KMS-11 (cell line): ENCODE data around the gene NCAN.

Source experiments
- H2AFZ ChIP-seq: fragments of 200-600 bp; sonication (generic); 2 replicates; pipeline ENCODE4 v1.6.1; 2016; ENCODE audit warnings: antibody characterized with exemption, mixed run types, low read depth
- H3K27ac ChIP-seq: fragments of 200-600 bp; sonication (generic); 2 replicates; pipeline ENCODE4 v1.6.1; 2016; ENCODE audit warnings: mild to moderate bottlenecking, mixed run types
- H3K27me3 ChIP-seq: fragments of 200-600 bp; sonication (generic); 2 replicates; pipeline ENCODE4 v1.6.1; 2017; ENCODE audit warnings: mild to moderate bottlenecking, low read depth, mixed run types, moderate library complexity; ENCODE audit not compliant: insufficient read depth
- H3K36me3 ChIP-seq: fragments of 200-600 bp; sonication (generic); 2 replicates; pipeline ENCODE4 v1.6.1; 2017; ENCODE audit warnings: mild to moderate bottlenecking, mixed run types; ENCODE audit not compliant: insufficient read depth
- H3K4me1 ChIP-seq: fragments of 200-600 bp; sonication (generic); 2 replicates; pipeline ENCODE4 v1.6.1; 2016; ENCODE audit warnings: mild to moderate bottlenecking, low read depth, mixed run types; ENCODE audit not compliant: poor library complexity, severe bottlenecking
- H3K4me2 ChIP-seq: fragments of 200-600 bp; sonication (generic); 2 replicates; pipeline ENCODE4 v1.7.0; 2016; ENCODE audit warnings: mild to moderate bottlenecking, mixed run types
- H3K4me3 ChIP-seq: fragments of 200-600 bp; sonication (generic); IDR thresholded peaks from 2 replicates; pipeline ENCODE4 v1.6.1; 2017; ENCODE audit warnings: low read depth, low read length, mixed read lengths; ENCODE audit not compliant: insufficient read depth
- H3K79me2 ChIP-seq: fragments of 200-600 bp; sonication (generic); 2 replicates; pipeline ENCODE4 v1.6.1; 2016; ENCODE audit warnings: low read depth, mixed run types; ENCODE audit not compliant: insufficient read depth
- H3K9ac ChIP-seq: fragments of 200-600 bp; sonication (generic); 2 replicates; pipeline ENCODE4 v1.6.1; 2016; ENCODE audit warnings: mild to moderate bottlenecking, mixed run types
- H4K20me1 ChIP-seq: fragments of 200-600 bp; sonication (generic); 2 replicates; pipeline ENCODE4 v1.6.1; 2016; ENCODE audit warnings: mild to moderate bottlenecking, mixed run types; ENCODE audit not compliant: insufficient read depth
- TF ChIP-seq, protein P1 (sequence below): fragments of 200-600 bp; sonication (generic); conservative IDR thresholded peaks from 2 replicates; pipeline ENCODE4 v1.6.1; 2017; ENCODE audit warnings: low read depth, mild to moderate bottlenecking, antibody characterized with exemption, low read length, moderate library complexity, mixed read lengths

NCAN gene

DNA sequence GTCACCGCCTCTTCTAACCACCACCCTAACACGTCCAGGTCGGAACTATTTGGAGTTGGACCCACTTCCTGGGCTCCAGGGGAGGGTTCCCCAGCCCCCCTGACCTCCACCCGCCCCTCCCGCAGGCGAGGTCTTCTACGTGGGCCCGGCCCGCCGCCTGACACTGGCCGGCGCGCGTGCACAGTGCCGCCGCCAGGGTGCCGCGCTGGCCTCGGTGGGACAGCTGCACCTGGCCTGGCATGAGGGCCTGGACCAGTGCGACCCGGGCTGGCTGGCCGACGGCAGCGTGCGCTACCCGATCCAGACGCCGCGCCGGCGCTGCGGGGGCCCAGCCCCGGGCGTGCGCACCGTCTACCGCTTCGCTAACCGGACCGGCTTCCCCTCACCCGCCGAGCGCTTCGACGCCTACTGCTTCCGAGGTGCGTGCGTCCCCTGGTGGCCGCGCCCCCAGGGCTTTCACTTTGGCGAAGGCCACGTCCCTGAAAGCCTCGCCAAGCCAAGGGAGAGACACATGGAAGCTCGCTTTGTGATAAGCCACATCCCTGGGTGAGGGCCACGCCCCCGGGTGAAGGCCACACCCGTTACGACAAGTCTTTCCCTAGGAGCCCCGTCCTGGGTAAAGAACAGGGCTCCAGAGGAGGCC, 13.2 kb downstream of the NCAN start:
- H2AFZ ChIP-seq = no peak overlapping the region
- TF ChIP-seq, protein P1, sequence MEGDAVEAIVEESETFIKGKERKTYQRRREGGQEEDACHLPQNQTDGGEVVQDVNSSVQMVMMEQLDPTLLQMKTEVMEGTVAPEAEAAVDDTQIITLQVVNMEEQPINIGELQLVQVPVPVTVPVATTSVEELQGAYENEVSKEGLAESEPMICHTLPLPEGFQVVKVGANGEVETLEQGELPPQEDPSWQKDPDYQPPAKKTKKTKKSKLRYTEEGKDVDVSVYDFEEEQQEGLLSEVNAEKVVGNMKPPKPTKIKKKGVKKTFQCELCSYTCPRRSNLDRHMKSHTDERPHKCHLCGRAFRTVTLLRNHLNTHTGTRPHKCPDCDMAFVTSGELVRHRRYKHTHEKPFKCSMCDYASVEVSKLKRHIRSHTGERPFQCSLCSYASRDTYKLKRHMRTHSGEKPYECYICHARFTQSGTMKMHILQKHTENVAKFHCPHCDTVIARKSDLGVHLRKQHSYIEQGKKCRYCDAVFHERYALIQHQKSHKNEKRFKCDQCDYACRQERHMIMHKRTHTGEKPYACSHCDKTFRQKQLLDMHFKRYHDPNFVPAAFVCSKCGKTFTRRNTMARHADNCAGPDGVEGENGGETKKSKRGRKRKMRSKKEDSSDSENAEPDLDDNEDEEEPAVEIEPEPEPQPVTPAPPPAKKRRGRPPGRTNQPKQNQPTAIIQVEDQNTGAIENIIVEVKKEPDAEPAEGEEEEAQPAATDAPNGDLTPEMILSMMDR = no peak
- H3K27me3 ChIP-seq = peaks cover 11% of the 10 kb centered on the region; the same call in 1 of the 2 replicates
- H3K27ac ChIP-seq = no peak overlapping the region
- H4K20me1 ChIP-seq = no peaks in the 10 kb centered on the region
- no peak overlapping the region for H3K4me2 ChIP-seq
- H3K36me3 ChIP-seq = no peaks in the 10 kb centered on the region
- H3K79me2 ChIP-seq = no peaks in the 10 kb centered on the region
- H3K4me3 ChIP-seq = no peak overlapping the region
- H3K9ac ChIP-seq = no peak overlapping the region
- H3K4me1 ChIP-seq = no peaks in the 10 kb centered on the region

DNA sequence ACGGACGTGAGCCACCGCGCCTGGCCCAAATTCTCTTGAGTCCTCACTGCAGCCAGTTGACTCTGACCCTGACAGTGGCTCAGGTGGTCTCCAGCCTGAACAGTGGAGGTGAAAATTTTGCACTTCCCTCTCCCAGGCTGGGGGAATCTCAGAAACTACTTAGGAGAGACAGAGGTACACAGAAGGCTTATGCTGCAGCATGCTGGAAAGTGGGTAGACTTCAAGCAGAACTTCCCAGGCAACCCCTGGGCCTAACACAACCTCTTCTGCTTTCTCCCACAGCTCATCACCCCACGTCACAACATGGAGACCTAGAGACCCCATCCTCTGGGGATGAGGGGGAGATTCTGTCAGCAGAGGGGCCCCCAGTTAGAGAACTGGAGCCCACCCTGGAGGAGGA, 14.4 kb downstream of the NCAN start:
- no peaks in the 10 kb centered on the region for H3K79me2 ChIP-seq
- no peaks in the 10 kb centered on the region for H3K36me3 ChIP-seq
- no peaks in the 10 kb centered on the region for H4K20me1 ChIP-seq
- H3K27ac ChIP-seq = no peak overlapping the region
- no peaks in the 10 kb centered on the region for H3K4me1 ChIP-seq
- no peak overlapping the region for H3K4me3 ChIP-seq
- TF ChIP-seq, protein P1 = no peak
- H3K9ac ChIP-seq = no peak overlapping the region
- H3K4me2 ChIP-seq = no peak overlapping the region
- peaks cover 8% of the 10 kb centered on the region; the same call in 1 of the 2 replicates for H3K27me3 ChIP-seq
- no peak overlapping the region for H2AFZ ChIP-seq

DNA sequence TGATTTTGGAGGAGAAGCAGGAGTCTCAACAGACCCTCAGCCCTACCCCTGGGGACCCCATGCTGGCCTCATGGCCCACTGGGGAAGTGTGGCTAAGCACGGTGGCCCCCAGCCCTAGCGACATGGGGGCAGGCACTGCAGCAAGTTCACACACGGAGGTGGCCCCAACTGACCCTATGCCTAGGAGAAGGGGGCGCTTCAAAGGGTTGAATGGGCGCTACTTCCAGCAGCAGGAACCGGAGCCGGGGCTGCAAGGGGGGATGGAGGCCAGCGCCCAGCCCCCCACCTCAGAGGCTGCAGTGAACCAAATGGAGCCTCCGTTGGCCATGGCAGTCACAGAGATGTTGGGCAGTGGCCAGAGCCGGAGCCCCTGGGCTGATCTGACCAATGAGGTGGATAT, 14.9 kb downstream of the NCAN start:
- Histone ChIP-seq H2AFZ (no peak overlapping the region), H3K27ac (no peak overlapping the region), H3K36me3 (no peaks in the 10 kb centered on the region), H3K27me3 (peaks cover 8% of the 10 kb centered on the region; the same call in 1 of the 2 replicates), H4K20me1 (no peaks in the 10 kb centered on the region), H3K9ac (no peak overlapping the region), H3K4me3 (no peak overlapping the region), H3K4me1 (no peaks in the 10 kb centered on the region), H3K4me2 (no peak overlapping the region), H3K79me2 (no peaks in the 10 kb centered on the region)
- TF ChIP-seq, protein P1 = no peak

DNA sequence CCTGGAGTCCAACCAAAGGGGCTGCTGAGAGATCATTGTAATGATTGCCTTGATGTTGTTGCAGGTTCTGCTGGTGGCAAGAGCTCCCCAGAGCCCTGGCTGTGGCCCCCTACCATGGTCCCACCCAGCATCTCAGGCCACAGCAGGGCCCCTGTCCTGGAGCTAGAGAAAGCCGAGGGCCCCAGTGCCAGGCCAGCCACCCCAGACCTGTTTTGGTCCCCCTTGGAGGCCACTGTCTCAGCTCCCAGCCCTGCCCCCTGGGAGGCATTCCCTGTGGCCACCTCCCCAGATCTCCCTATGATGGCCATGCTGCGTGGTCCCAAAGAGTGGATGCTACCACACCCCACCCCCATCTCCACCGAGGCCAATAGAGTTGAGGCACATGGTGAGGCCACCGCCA, 15.5 kb downstream of the NCAN start:
- H3K4me1 ChIP-seq = no peaks in the 10 kb centered on the region
- H4K20me1 ChIP-seq = no peaks in the 10 kb centered on the region
- H3K4me3 ChIP-seq = no peak overlapping the region
- TF ChIP-seq, protein P1 = no peak
- no peak overlapping the region for H3K27ac ChIP-seq
- H2AFZ ChIP-seq = no peak overlapping the region
- no peaks in the 10 kb centered on the region for H3K36me3 ChIP-seq
- H3K9ac ChIP-seq = no peak overlapping the region
- peaks cover 8% of the 10 kb centered on the region; the same call in 1 of the 2 replicates for H3K27me3 ChIP-seq
- no peak overlapping the region for H3K4me2 ChIP-seq
- no peaks in the 10 kb centered on the region for H3K79me2 ChIP-seq
